Activated naive CD4-positive, alpha-beta T cell treated with anti-CD3 and anti-CD28 coated beads, Interleukin-2, amount 50 U/mL, for 72 hours (primary cell): Measurements from ENCODE around the gene TBXAS1. TPM values are rescaled to one million over a fixed set of nuclear protein-coding genes. Genes with fewer than 3 reads are reported as not detected.

Source experiments
- total RNA-seq, 2 donors: library from RNA; stranded (reverse); gene quantifications; one replicate each; pipeline ENCODE4 v1.2.3, GENCODE V29; 2022

Gene TBXAS1
- total RNA-seq, 2 donors from 2014 or later: 1.4 to 5.8 TPM

Other genes starting within 250 kb of the TBXAS1 start
- gene HIPK2, start 51.3 kb upstream of the TBXAS1 start, total RNA-seq: 10 to 100 TPM; 12.8 to 20.9 TPM
- 10 to 100 TPM; 37.0 to 57.6 TPM for gene PARP12, start 233.7 kb downstream of the TBXAS1 start, total RNA-seq